Gastrocnemius medialis (tissue), 4 donors: ENCODE measurements around the gene MAN1C1.

Experiments used
- POLR2A ChIP-seq, 2 donors: fragments of 450-650 bp; IDR thresholded peaks; one replicate each; pipeline ENCODE4 v1.6.1; 2017; ENCODE audit warnings: antibody characterized with exemption in 2 of 2, mild to moderate bottlenecking in 2 of 2, moderate library complexity in 2 of 2
- TF ChIP-seq, protein P1 (sequence below), 5 experiments: fragments of 450-650 bp in 3 of 5; fragments of 200-600 bp in 2 of 5; sonication (generic) in 2 of 5; IDR thresholded peaks in 4 of 5; conservative IDR thresholded peaks in 1 of 5; 1 replicate in 4 of 5; 2 replicates in 1 of 5; pipeline ENCODE4 v1.5.1; 2016 to 2019; ENCODE audit warnings: antibody characterized with exemption in 5 of 5, mild to moderate bottlenecking in 3 of 5, moderate library complexity in 3 of 5

GRCh38 chr1:25689686-25690381, 73.2 kb downstream of the MAN1C1 start:
- TF ChIP-seq, protein P1, sequence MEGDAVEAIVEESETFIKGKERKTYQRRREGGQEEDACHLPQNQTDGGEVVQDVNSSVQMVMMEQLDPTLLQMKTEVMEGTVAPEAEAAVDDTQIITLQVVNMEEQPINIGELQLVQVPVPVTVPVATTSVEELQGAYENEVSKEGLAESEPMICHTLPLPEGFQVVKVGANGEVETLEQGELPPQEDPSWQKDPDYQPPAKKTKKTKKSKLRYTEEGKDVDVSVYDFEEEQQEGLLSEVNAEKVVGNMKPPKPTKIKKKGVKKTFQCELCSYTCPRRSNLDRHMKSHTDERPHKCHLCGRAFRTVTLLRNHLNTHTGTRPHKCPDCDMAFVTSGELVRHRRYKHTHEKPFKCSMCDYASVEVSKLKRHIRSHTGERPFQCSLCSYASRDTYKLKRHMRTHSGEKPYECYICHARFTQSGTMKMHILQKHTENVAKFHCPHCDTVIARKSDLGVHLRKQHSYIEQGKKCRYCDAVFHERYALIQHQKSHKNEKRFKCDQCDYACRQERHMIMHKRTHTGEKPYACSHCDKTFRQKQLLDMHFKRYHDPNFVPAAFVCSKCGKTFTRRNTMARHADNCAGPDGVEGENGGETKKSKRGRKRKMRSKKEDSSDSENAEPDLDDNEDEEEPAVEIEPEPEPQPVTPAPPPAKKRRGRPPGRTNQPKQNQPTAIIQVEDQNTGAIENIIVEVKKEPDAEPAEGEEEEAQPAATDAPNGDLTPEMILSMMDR (IDR thresholded peaks at IDR 0.05 in 4 of 5, conservative IDR thresholded peaks at IDR 0.05 in 1 of 5) = no peak
- no peak for TF ChIP-seq POLR2A (IDR thresholded peaks at IDR 0.05)
